Uterus (tissue), 2 donors: ENCODE results near the gene ASAP2.

Experiments
- CTCF ChIP-seq, 4 experiments: fragments of 200-600 bp in 2 of 4; fragments of 450-650 bp in 2 of 4; sonication (generic) in 2 of 4; IDR thresholded peaks; one replicate each; pipeline ENCODE4 v1.5.1; 2016 to 2019; ENCODE audit warnings: antibody characterized with exemption in 4 of 4, mild to moderate bottlenecking in 2 of 4, moderate library complexity in 1 of 4
- POLR2A ChIP-seq, 2 donors: fragments of 450-650 bp; IDR thresholded peaks; one replicate each; pipeline ENCODE4 v1.6.1; 2016; ENCODE audit warnings: antibody characterized with exemption in 2 of 2, mild to moderate bottlenecking in 1 of 2, moderate library complexity in 1 of 2

GRCh38 chr2:9330612-9331270, 124.1 kb downstream of the ASAP2 start:
- TF ChIP-seq CTCF (IDR thresholded peaks at IDR 0.05) (no peak), POLR2A (IDR thresholded peaks at IDR 0.05) (no peak)
